Cardiac ventricle fibroblast (primary cell): ENCODE measurements around the gene DNAL4. TPM values are rescaled to one million over a fixed set of nuclear protein-coding genes. Genes with fewer than 3 reads are reported as not detected.

ENCODE experiments used
- total RNA-seq: library from RNA; depleted of rRNA; stranded (reverse); fragments of >200 nt; gene quantifications from 2 replicates; pipeline ENCODE4 v1.2.3, GENCODE V29; 2015

The DNAL4 gene
- total RNA-seq = 13.7 and 16.8 TPM in 2 replicates

GRCh38 chr22:38793721-38794466, at the start of gene DNAL4:
Gene DNAL4, minus strand, starts transcription at chr22:38794143. Its CDS starts 11,412 bp downstream, at chr22:38782731.

GRCh38 chr22:38755911-38756532, 37.9 kb downstream of the DNAL4 start, which contains the start of gene SUN2:
Gene SUN2, minus strand, starts transcription at chr22:38755998. Its CDS starts 3,370 bp downstream, at chr22:38752628.

Other genes with a start within 250 kb of the DNAL4 start
- 0.06 and 0.10 TPM in 2 replicates for gene DMC1, start 224.0 kb downstream of the DNAL4 start, total RNA-seq
- 0.15 and 0.37 TPM in 2 replicates for gene FAM227A, start 137.8 kb downstream of the DNAL4 start, total RNA-seq
- gene CBY1, start 137.5 kb downstream of the DNAL4 start, total RNA-seq = 24.0 and 33.6 TPM in 2 replicates
- 30.9 and 39.4 TPM in 2 replicates for gene TOMM22, start 112.2 kb downstream of the DNAL4 start, total RNA-seq
- gene JOSD1, start 93.2 kb downstream of the DNAL4 start, total RNA-seq = 43.0 and 64.1 TPM in 2 replicates
- 18.9 and 25.2 TPM in 2 replicates for gene GTPBP1, start 88.2 kb downstream of the DNAL4 start, total RNA-seq
- gene SUN2, start 38.1 kb downstream of the DNAL4 start, total RNA-seq = 86.7 and 101 TPM in 2 replicates
- gene NPTXR, start 49.9 kb upstream of the DNAL4 start, total RNA-seq = 5.4 and 6.7 TPM in 2 replicates
- gene CBX6, start 78.1 kb upstream of the DNAL4 start, total RNA-seq = 71.0 and 75.3 TPM in 2 replicates
- not detected in 2 replicates for gene APOBEC3A, start 163.5 kb upstream of the DNAL4 start, total RNA-seq
- gene APOBEC3B, start 188.2 kb upstream of the DNAL4 start, total RNA-seq = 1.5 and 1.9 TPM in 2 replicates
- gene APOBEC3C, start 220.1 kb upstream of the DNAL4 start, total RNA-seq = 24.1 and 24.5 TPM in 2 replicates
- gene APOBEC3D, start 227.0 kb upstream of the DNAL4 start, total RNA-seq = 0.69 and 1.0 TPM in 2 replicates
- 6.0 and 13.7 TPM in 2 replicates for gene APOBEC3F, start 246.7 kb upstream of the DNAL4 start, total RNA-seq